DND-41 (cell line): ENCODE results near the gene SLC48A1.

ENCODE experiments used
- EZH2 ChIP-seq: IDR thresholded peaks from 3 replicates; pipeline ENCODE4 v1.6.1; 2012; ENCODE audit warnings: borderline replicate concordance, low read depth, mild to moderate bottlenecking, moderate library complexity, low read length, inconsistent platforms; ENCODE audit not compliant: severe bottlenecking
- TF ChIP-seq, protein P1 (sequence below): IDR thresholded peaks from 2 replicates; pipeline ENCODE4 v1.5.1; 2012; ENCODE audit warnings: borderline replicate concordance, low read length, moderate library complexity, mild to moderate bottlenecking; ENCODE audit not compliant: poor library complexity, severe bottlenecking; ENCODE audit errors: extremely low read depth

DNA sequence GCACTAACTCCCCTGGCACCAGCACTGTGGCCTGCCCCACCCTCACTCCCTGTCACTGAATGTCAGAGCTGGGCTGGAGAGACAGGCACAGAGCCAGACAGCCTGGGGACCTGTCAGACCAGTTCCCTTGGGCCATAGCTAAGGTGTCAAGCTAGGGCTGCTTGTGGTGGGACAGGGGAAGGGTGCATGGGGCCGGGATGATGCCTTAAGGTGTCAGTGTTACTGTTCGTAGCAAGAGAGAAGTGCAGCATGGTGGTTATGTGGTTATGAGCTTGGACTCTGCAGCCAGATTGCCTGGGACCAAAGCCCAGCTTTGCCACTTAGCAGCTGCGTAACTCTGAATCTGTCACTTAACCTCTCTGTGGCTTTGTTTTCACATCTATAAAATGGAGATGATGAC is 18.2 kb upstream of the SLC48A1 start:
- TF ChIP-seq, protein P1, sequence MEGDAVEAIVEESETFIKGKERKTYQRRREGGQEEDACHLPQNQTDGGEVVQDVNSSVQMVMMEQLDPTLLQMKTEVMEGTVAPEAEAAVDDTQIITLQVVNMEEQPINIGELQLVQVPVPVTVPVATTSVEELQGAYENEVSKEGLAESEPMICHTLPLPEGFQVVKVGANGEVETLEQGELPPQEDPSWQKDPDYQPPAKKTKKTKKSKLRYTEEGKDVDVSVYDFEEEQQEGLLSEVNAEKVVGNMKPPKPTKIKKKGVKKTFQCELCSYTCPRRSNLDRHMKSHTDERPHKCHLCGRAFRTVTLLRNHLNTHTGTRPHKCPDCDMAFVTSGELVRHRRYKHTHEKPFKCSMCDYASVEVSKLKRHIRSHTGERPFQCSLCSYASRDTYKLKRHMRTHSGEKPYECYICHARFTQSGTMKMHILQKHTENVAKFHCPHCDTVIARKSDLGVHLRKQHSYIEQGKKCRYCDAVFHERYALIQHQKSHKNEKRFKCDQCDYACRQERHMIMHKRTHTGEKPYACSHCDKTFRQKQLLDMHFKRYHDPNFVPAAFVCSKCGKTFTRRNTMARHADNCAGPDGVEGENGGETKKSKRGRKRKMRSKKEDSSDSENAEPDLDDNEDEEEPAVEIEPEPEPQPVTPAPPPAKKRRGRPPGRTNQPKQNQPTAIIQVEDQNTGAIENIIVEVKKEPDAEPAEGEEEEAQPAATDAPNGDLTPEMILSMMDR, result no peak
- no peak for TF ChIP-seq EZH2
